HFF-Myc (cell line): ENCODE measurements around the gene MTX2.

ENCODE experiments used
- DNase-seq: peaks from one replicate; pipeline ENCODE4 v3.0.0-alpha.2; 2011; ENCODE audit warnings: low read depth; ENCODE audit errors: extremely low read depth
- H3K4me3 ChIP-seq: replicated peaks from 2 replicates; pipeline ENCODE4 v1.5.1; 2011; ENCODE audit warnings: low read depth, mild to moderate bottlenecking, control low read depth, low read length
- CTCF ChIP-seq: IDR thresholded peaks from 2 replicates; pipeline ENCODE4 v1.5.1; 2012; ENCODE audit warnings: mild to moderate bottlenecking, low read depth, low read length, control low read depth; ENCODE audit errors: missing control alignments

MTX2 gene

GRCh38 chr2:176269319-176270099 is at the start of gene MTX2:
Gene MTX2, plus strand, starts transcription at chr2:176269442. Its CDS starts 188 bp downstream, at chr2:176269630.
- no peak for TF ChIP-seq CTCF
- peak within 1 kb of the TSS; percentile 96 for H3K4me3 ChIP-seq
- peak; percentile 17 for DNase-seq

- no peak for DNase-seq
- TF ChIP-seq CTCF = no peak
- H3K4me3 ChIP-seq = no peak overlapping the region
These were observed 41.4 kb upstream of the MTX2 start for GRCh38 chr2:176227874-176228273.

DNA sequence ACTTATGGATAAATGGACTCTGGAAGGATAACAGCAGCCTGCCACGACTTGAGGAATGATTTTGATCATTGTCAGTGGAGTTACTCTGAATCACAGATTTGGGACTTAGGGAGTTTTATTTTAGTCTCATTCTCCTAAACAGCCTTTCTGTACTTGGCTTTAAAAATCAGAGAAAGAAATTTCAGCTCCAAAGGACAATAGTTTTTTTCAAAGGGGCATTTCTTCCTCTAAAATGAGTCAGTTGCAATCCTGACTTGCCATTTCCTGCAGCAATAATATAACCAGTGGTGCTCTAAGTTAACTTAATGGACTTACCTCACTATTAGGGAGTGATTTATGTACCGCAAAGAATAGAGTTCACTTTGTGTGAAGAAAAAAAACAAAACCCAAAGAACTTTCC is 35.1 kb upstream of the MTX2 start:
- TF ChIP-seq CTCF = no peak
- DNase-seq = no peak
- H3K4me3 ChIP-seq = no peak overlapping the region

DNA sequence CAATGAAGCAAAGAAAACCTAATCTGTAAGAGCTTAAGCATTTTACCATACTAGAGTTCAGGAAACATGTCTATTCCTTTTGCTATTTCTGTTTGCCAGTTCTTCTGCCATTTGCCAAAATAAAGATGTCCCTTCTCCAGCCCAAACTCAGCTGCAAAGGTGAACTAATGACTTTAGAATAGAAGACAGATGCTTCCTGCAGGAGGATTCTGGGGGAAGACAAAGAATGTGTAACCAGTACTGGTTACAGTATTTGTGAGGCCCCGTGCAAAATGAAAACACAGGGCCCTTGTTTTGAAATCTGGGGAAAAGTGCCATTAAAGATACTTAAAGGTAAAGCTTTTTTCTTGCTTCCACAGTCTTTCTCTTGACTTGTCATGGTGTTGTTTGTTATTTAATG is 34.3 kb upstream of the MTX2 start:
- no peak for TF ChIP-seq CTCF
- no peak overlapping the region for H3K4me3 ChIP-seq
- DNase-seq = no peak

- no peak overlapping the region for H3K4me3 ChIP-seq
- DNase-seq = no peak
- no peak for TF ChIP-seq CTCF
These were observed 31.8 kb upstream of the MTX2 start for GRCh38 chr2:176237456-176237855.

DNA sequence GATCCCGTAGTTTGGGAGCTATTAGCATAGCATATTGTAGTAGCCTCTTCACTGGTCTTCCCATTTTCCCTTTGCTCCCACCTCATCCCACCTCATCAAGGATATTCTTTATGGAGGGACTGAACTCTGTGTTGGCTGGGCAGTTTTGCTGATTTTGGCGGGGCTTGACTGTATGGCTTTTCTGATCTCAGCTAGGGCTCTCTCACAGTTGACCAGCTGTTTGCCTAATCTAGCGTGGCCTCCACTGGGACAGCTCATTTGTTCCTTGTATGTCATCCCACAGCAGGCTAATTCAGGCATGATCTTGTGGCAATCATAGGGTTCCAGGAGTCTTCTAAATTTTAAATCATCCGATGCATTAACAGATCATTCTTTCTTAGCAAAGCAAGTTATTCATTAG is 30.2 kb upstream of the MTX2 start:
- no peak for DNase-seq
- H3K4me3 ChIP-seq = no peak overlapping the region
- no peak for TF ChIP-seq CTCF

DNA sequence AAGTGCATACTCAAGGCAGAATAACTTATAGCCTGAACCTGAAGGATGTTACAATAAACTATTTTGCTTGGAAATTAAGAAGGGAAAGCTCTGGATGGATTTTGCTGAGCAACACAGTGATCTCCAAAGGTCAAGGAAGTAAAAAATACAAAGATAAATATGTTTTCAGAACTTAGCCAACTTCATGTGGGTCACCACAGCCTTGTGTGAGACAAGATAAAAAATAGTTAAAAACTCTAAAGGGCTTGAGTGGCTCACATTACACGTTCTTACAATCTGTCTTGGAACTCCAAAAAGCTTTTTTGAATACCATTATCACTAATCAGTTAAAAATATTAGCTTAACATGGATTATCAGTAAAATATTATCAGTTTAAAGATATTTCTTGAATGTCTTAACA is 28.9 kb upstream of the MTX2 start:
- no peak for TF ChIP-seq CTCF
- no peak for DNase-seq
- no peak overlapping the region for H3K4me3 ChIP-seq
